H9 (cell line): ENCODE data around the gene IQCF2. TPM values are rescaled to one million over a fixed set of nuclear protein-coding genes. Genes with fewer than 3 reads are reported as not detected.

Source experiments
- DNase-seq: peaks from one replicate; pipeline ENCODE4 v3.0.0-alpha.2; 2017
- H2AFZ ChIP-seq: one replicate; pipeline ENCODE4 v1.6.1; 2013; ENCODE audit warnings: mild to moderate bottlenecking, low read length, control low read depth, moderate library complexity
- H2AK5ac ChIP-seq: 2 replicates; pipeline ENCODE4 v1.6.1; 2013; ENCODE audit warnings: low read length, control low read depth, mixed read lengths; ENCODE audit not compliant: insufficient read length
- H2BK120ac ChIP-seq: one replicate; pipeline ENCODE4 v1.6.1; 2013; ENCODE audit warnings: low read depth, mild to moderate bottlenecking, low read length, control low read depth, inconsistent platforms; ENCODE audit not compliant: poor library complexity, severe bottlenecking
- H2BK12ac ChIP-seq: 2 replicates; pipeline ENCODE4 v1.6.1; 2013; ENCODE audit warnings: low read length, control low read depth, mixed read lengths, low read depth; ENCODE audit not compliant: insufficient read length
- H2BK15ac ChIP-seq: 2 replicates; pipeline ENCODE4 v1.6.1; 2013; ENCODE audit warnings: low read depth, low read length, control low read depth
- H2BK20ac ChIP-seq: one replicate; pipeline ENCODE4 v1.6.1; 2013; ENCODE audit warnings: low read depth, mild to moderate bottlenecking, low read length, control low read depth, inconsistent platforms; ENCODE audit not compliant: poor library complexity, severe bottlenecking
- H2BK5ac ChIP-seq: 2 replicates; pipeline ENCODE4 v1.6.1; 2013; ENCODE audit warnings: low read length, control low read depth, mixed read lengths; ENCODE audit not compliant: insufficient read length
- H3K14ac ChIP-seq: 2 replicates; pipeline ENCODE4 v1.6.1; 2013; ENCODE audit warnings: low read length, control low read depth; ENCODE audit not compliant: insufficient read depth
- H3K18ac ChIP-seq: 2 replicates; pipeline ENCODE4 v1.6.1; 2013; ENCODE audit warnings: low read depth, mild to moderate bottlenecking, mixed read lengths, low read length, control low read depth; ENCODE audit not compliant: insufficient read length
- H3K23ac ChIP-seq: 2 replicates; pipeline ENCODE4 v1.6.1; 2013; ENCODE audit warnings: low read length, control low read depth, mixed read lengths, low read depth; ENCODE audit not compliant: insufficient read length
- H3K23me2 ChIP-seq: 2 replicates; pipeline ENCODE4 v1.6.1; 2013; ENCODE audit warnings: low read depth, mild to moderate bottlenecking, mixed read lengths, low read length, control low read depth; ENCODE audit not compliant: insufficient read length, poor library complexity, severe bottlenecking
- H3K27ac ChIP-seq: 2 replicates; pipeline ENCODE4 v1.5.1; 2013; ENCODE audit warnings: low read length, control low read depth, mixed read lengths, low read depth; ENCODE audit not compliant: insufficient read length
- H3K27me3 ChIP-seq: 2 replicates; pipeline ENCODE4 v1.6.1; 2013; ENCODE audit warnings: low read length, control low read depth, inconsistent platforms; ENCODE audit not compliant: insufficient read depth
- H3K4ac ChIP-seq: 2 replicates; pipeline ENCODE4 v1.6.1; 2013; ENCODE audit warnings: low read depth, mild to moderate bottlenecking, control low read depth, inconsistent platforms, low read length, moderate library complexity
- H3K4me1 ChIP-seq: 2 replicates; pipeline ENCODE4 v1.6.1; 2013; ENCODE audit warnings: low read length, control low read depth, inconsistent platforms; ENCODE audit not compliant: insufficient read depth
- H3K4me2 ChIP-seq: 2 replicates; pipeline ENCODE4 v1.6.1; 2013; ENCODE audit warnings: low read length, control low read depth, mixed read lengths; ENCODE audit not compliant: insufficient read length, insufficient read depth
- H3K56ac ChIP-seq: 2 replicates; pipeline ENCODE4 v1.6.1; 2013; ENCODE audit warnings: low read depth, mild to moderate bottlenecking, mixed read lengths, low read length, control low read depth; ENCODE audit not compliant: insufficient read length
- H3K79me1 ChIP-seq: 2 replicates; pipeline ENCODE4 v1.6.1; 2013; ENCODE audit warnings: low read depth, mild to moderate bottlenecking, moderate library complexity, low read length, control low read depth, inconsistent platforms; ENCODE audit not compliant: insufficient read depth, poor library complexity, severe bottlenecking
- H3K79me2 ChIP-seq: 2 replicates; pipeline ENCODE4 v1.6.1; 2013; ENCODE audit warnings: low read length, control low read depth, inconsistent platforms; ENCODE audit not compliant: insufficient read depth
- H3K9ac ChIP-seq: 2 replicates; pipeline ENCODE4 v1.6.1; 2013; ENCODE audit warnings: low read length, control low read depth, mixed read lengths; ENCODE audit not compliant: insufficient read length; ENCODE audit errors: extremely low read depth
- H3K9me3 ChIP-seq: one replicate; pipeline ENCODE4 v1.6.1; 2013; ENCODE audit warnings: low read depth, low read length, inconsistent platforms; ENCODE audit not compliant: control insufficient read depth
- H3T11ph ChIP-seq: one replicate; pipeline ENCODE4 v1.6.1; 2013; ENCODE audit warnings: mild to moderate bottlenecking, low read length, control low read depth, inconsistent platforms
- H4K20me1 ChIP-seq: one replicate; pipeline ENCODE4 v1.6.1; 2013; ENCODE audit not compliant: control insufficient read depth, insufficient read length, insufficient read depth
- H4K5ac ChIP-seq: 2 replicates; pipeline ENCODE4 v1.6.1; 2013; ENCODE audit warnings: low read depth, mild to moderate bottlenecking, mixed read lengths, low read length, control low read depth; ENCODE audit not compliant: insufficient read length
- H4K8ac ChIP-seq: replicated peaks from 2 replicates; pipeline ENCODE4 v1.6.1; 2013; ENCODE audit warnings: low read length, control low read depth, mixed read lengths, low read depth; ENCODE audit not compliant: insufficient read length
- H4K91ac ChIP-seq: 2 replicates; pipeline ENCODE4 v1.6.1; 2013; ENCODE audit warnings: low read depth, mild to moderate bottlenecking, moderate library complexity, mixed read lengths, low read length, control low read depth; ENCODE audit not compliant: insufficient read length
- H3K27ac Mint-ChIP-seq, 3 experiments: 2 replicates in 2 of 3; 3 replicates in 1 of 3; pipeline ENCODE4 v1.8.0; 2020 to 2021; ENCODE audit warnings: mixed read lengths in 3 of 3, mild to moderate bottlenecking in 1 of 3, moderate library complexity in 1 of 3
- H3K27me3 Mint-ChIP-seq: 2 replicates; pipeline ENCODE4 v1.8.0; 2021; ENCODE audit warnings: low read depth, mild to moderate bottlenecking, moderate library complexity, mixed read lengths
- H3K36me3 Mint-ChIP-seq, 3 experiments: 2 replicates in 2 of 3; 3 replicates in 1 of 3; pipeline ENCODE4 v1.8.0; 2020 to 2021; ENCODE audit warnings: low read depth in 3 of 3, mixed read lengths in 3 of 3; ENCODE audit not compliant: insufficient read depth in 1 of 3
- H3K4me1 Mint-ChIP-seq, 2 experiments: 2 replicates each; pipeline ENCODE4 v1.8.0; 2020; ENCODE audit warnings: mixed read lengths in 2 of 2
- H3K4me3 Mint-ChIP-seq, 2 experiments: 2 replicates in 1 of 2; 3 replicates in 1 of 2; pipeline ENCODE4 v1.8.0; 2020 to 2021; ENCODE audit warnings: mild to moderate bottlenecking in 2 of 2, mixed read lengths in 2 of 2, moderate library complexity in 1 of 2
- H3K9me3 Mint-ChIP-seq, 2 experiments: 2 replicates in 1 of 2; 3 replicates in 1 of 2; pipeline ENCODE4 v1.8.0; 2020; ENCODE audit warnings: mild to moderate bottlenecking in 2 of 2, mixed read lengths in 2 of 2, moderate library complexity in 1 of 2
- WGBS: extraction: QIAGEN DNeasy Blood & Tissue Kit; methylation state at CpG from one replicate; pipeline ENCODE4 v1.1.7; 2013; ENCODE audit warnings: missing lambda C conversion rate, low lambda C conversion rate, mixed read lengths; ENCODE audit not compliant: insufficient read length; ENCODE audit errors: extremely low coverage; 5-methylcytosine and 5-hydroxymethylcytosine counted together
- total RNA-seq: library from RNA; stranded (reverse); gene quantifications from 2 replicates; pipeline ENCODE4 v1.2.1, GENCODE V29; 2021
- TF ChIP-seq, protein P1 (sequence below): fragments of 200-600 bp; sonication (generic); conservative IDR thresholded peaks from 3 replicates; pipeline ENCODE4 v1.8.0; 2021; ENCODE audit warnings: antibody characterized with exemption, mild to moderate bottlenecking

The IQCF2 gene
- total RNA-seq, 1 experiment from 2014 or later, result not detected

- Mint-ChIP-seq H3K4me1 (peaks cover 16% of the 10 kb centered on the region in 2 experiments), H3K36me3 (no peaks in the 10 kb centered on the region), H3K27ac (no peak overlapping the region), H3K9me3 (no peaks in the 10 kb centered on the region), H3K27me3 (peaks cover 7% of the 10 kb centered on the region), H3K4me3 (no peak overlapping the region)
- Histone ChIP-seq H2AFZ (no peak overlapping the region), H3K79me2 (no peaks in the 10 kb centered on the region), H2BK12ac (no peak overlapping the region), H3K27me3 (no peaks in the 10 kb centered on the region), H3K79me1 (no peaks in the 10 kb centered on the region), H2BK15ac (no peak overlapping the region), H3K4ac (no peak overlapping the region), H3K14ac (no peak overlapping the region), H2BK5ac (no peak overlapping the region), H2BK120ac (no peak overlapping the region), H4K91ac (no peak overlapping the region), H3K9ac (no peak overlapping the region), H3K9me3 (no peaks in the 10 kb centered on the region), H2AK5ac (no peak overlapping the region), H3K4me1 (no peaks in the 10 kb centered on the region), H2BK20ac (no peak overlapping the region), H4K20me1 (no peaks in the 10 kb centered on the region), H3K4me2 (no peak overlapping the region), H3T11ph (no peak overlapping the region), H3K27ac (no peak overlapping the region), H4K8ac (no peak overlapping the region), H3K23ac (no peak overlapping the region), H4K5ac (no peak overlapping the region), H3K18ac (no peak overlapping the region), H3K56ac (no peak overlapping the region), H3K23me2 (no peaks in the 10 kb centered on the region)
- WGBS, result no CpG with 5 or more reads among the region's 7 CpGs
- TF ChIP-seq, protein P1, sequence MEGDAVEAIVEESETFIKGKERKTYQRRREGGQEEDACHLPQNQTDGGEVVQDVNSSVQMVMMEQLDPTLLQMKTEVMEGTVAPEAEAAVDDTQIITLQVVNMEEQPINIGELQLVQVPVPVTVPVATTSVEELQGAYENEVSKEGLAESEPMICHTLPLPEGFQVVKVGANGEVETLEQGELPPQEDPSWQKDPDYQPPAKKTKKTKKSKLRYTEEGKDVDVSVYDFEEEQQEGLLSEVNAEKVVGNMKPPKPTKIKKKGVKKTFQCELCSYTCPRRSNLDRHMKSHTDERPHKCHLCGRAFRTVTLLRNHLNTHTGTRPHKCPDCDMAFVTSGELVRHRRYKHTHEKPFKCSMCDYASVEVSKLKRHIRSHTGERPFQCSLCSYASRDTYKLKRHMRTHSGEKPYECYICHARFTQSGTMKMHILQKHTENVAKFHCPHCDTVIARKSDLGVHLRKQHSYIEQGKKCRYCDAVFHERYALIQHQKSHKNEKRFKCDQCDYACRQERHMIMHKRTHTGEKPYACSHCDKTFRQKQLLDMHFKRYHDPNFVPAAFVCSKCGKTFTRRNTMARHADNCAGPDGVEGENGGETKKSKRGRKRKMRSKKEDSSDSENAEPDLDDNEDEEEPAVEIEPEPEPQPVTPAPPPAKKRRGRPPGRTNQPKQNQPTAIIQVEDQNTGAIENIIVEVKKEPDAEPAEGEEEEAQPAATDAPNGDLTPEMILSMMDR, result no peak
- DNase-seq, result no peak
Observed at GRCh38 chr3:51891242-51892039, 30.0 kb downstream of the IQCF2 start.
